Measurements from ENCODE around the gene ARSG.

- TF ChIP-seq CTCF (IDR thresholded peaks at IDR 0.05; ENCODE audit: control extremely low read depth in 1 of 3, insufficient read depth in 1 of 3, low read depth in 1 of 3, low read length in 3 of 3) (no peak), CHD1 (IDR thresholded peaks at IDR 0.05; ENCODE audit: low read depth, low read length) (no peak), ATF3 (IDR thresholded peaks at IDR 0.05; ENCODE audit: insufficient read depth, low read depth, low read length) (no peak), CREB1 (IDR thresholded peaks at IDR 0.05) (no peak), TAF1 (IDR thresholded peaks at IDR 0.05; ENCODE audit: low read depth, low read length) (no peak), EP300 (IDR thresholded peaks at IDR 0.05; ENCODE audit: borderline replicate concordance in 1 of 2, low read depth in 2 of 2, low read length in 2 of 2) (no peak), BRCA1 (IDR thresholded peaks at IDR 0.05; ENCODE audit: low read depth, low read length) (no peak), POLR2A (IDR thresholded peaks at IDR 0.05; ENCODE audit: control extremely low read depth in 1 of 2, low read depth in 2 of 2, low read length in 2 of 2) (no peak)
These were observed 1.8 kb upstream of the ARSG start for GRCh38 chr17:68289473-68289872.

Data from H1 (cell line).